NCI-H1048 (cell line): ENCODE results near the gene SEPTIN1.
"Not testable (repeated sequence)": the region's sequence is repeated elsewhere in the genome, so short reads cannot be mapped to it uniquely, and the experiment has no call there.

Source experiments
- DNase-seq: peaks from one replicate; lab custom pipeline; 2025; lab: John Stamatoyannopoulos, UW

The SEPTIN1 gene

DNA sequence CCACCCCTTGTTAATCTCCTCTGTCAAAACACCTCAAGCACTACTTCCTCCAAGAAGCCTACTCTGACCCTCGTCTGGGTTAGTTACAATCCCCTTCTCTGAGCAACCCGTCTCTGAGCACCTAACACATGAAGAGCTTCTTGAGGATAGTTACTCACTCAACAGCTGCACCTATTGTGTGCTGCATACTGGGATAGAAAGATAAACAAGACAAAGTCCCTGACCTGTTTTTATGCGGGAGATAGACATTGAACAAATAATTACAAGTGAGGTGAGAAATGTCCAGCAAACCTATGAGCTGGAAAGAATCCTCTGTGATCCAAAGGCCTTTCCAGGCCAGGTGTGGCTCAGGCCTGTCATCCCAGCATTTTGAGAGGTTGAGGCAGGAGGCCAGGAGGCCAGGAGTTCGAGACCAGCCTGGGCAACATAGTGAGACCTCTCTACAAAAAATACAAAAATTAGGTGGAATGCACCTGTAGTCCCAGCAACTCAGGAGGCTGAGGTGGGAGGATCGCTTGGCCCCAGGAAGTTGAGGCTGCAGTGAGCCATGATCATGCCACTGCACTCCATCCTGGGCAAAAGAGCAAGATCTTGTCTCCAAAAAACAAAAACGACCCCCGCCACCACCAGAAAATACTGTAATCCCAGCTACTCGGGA lies 19.5 kb upstream of the SEPTIN1 start:
- DNase-seq = no peak

DNA sequence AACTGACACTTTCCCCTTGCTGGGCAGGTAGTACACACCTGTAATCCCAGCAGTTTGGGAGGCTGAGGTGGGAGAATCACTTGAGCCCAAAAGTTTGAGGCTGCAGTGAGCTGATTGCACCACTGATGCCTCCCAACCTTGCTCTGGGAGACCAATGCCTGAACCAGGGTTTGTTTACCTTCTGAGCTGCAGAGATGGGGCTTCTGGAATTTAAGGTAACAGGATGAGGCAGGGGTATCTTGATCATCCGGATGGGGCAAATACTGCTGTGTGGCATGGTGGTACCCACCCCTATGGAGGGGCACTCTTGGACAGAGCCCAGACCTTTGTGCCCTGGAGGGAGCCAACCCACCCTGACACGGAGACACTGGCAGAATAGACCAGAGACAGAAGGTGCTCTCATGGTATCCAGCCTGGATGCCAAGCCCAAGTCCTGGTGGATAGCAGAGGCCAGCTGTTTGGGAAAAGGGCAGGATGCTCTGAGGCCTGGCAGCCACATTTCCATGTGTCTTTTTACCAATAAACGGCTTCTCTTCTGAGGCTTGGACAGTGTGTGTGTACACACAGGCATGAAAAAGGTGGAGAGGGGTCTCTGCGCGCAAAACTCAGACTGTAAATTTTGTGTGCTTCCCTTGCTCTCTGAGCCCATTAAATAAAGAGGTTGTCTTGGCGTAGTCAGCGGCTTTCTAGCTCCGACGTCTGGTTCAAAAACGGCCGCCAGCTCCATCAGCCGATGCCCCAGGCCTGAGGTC lies 17.2 kb upstream of the SEPTIN1 start:
- DNase-seq = no peak

DNA sequence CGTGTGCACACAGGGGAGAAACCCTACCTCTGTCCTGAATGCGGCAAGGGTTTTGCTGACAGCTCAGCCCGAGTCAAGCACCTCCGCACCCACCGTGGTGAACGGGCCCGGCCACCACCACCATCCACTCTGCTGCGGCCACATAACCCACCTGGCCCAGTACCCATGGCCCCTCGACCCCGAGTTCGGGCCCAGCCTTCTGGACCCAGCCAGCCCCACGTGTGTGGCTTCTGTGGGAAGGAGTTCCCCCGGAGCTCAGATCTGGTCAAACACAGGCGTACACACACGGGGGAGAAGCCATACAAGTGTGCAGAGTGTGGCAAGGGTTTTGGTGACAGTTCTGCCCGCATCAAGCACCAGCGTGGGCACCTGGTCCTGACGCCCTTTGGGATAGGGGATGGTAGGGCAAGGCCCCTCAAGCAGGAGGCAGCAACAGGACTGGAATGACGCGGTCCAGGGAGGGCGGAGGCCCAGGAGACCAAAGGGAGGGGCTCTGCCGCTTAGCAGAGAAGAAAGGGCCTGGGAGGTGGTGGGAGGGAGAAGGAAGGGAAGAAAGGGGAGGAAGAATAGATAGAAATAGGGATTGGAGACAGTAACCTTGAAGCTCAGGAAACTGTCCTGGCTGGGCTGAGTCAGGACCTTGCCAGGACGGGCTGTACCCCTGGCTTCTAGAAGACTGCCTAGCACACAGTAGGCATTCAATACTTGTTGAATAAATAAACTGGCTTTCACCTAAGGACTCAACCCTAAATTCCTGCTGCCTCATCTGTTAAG lies 16.5 kb upstream of the SEPTIN1 start:
- no peak for DNase-seq

DNA sequence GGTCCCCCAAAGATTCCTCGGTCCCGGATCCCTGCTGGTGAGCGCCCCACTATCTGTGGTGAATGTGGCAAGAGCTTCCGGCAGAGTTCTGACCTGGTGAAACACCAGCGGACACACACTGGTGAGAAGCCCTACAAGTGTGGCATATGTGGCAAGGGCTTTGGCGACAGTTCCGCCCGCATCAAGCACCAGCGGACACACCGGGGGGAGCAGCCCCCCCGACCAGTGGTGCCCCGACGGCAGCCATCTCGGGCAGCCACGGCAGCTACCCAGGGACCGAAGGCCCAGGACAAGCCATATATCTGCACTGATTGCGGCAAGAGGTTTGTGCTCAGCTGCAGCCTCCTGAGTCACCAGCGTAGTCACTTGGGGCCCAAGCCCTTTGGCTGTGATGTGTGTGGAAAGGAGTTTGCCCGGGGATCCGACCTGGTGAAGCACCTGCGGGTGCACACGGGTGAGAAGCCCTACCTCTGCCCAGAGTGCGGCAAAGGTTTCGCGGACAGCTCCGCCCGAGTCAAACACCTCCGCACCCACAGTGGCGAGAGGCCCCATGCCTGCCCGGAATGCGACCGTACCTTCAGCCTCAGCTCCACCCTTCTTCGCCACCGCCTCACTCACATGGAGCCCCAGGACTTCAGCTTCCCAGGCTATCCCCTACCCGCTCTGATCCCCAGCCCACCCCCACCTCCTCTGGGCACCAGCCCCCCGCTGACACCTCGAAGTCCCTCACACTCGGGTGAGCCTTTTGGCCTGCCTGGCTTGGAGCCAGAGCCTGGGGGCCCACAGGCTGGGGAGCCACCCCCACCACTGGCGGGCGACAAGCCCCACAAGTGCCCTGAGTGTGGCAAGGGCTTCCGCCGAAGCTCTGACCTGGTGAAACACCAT lies 15.7 kb upstream of the SEPTIN1 start:
- DNase-seq = no peak

DNA sequence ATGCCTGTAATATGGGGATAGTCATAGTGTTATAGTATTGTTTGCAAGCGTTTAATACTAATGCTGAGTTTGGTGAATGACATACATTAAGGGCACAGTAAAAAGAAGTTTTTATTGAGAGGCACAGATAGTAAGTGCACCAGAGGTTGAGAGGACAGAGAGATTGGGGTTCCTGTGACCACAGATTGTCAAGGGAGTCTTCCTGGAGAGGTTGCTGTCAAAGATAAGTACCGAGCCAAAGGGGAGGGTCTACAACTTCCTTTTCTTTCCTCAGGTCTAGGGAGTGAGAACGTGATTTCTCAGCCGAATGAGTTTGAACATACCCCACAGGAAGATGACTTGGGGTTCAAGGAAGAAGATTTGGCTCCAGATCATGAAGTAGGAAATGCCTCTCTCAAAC lies 14.7 kb upstream of the SEPTIN1 start:
- no peak for DNase-seq

DNA sequence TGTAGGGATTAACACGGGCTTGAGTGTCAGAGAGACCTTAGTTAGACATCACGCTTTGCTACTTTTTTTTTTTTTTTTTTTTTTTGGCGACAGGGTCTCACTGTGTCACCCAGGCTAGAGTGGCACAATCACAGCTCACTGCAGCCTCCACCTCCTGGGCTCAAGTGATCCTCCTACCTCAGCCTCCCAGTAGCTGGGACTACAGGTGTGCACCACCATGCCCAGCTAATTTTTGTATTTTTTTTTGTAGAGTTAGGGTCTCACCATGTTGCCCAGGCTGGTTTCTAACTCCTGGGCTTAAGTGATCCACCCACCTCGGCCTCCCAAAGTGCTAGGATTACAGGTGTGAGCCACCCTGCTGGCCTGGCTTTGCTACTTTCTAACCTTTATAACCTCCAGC lies 14.3 kb upstream of the SEPTIN1 start:
- not testable (repeated sequence) for DNase-seq

DNA sequence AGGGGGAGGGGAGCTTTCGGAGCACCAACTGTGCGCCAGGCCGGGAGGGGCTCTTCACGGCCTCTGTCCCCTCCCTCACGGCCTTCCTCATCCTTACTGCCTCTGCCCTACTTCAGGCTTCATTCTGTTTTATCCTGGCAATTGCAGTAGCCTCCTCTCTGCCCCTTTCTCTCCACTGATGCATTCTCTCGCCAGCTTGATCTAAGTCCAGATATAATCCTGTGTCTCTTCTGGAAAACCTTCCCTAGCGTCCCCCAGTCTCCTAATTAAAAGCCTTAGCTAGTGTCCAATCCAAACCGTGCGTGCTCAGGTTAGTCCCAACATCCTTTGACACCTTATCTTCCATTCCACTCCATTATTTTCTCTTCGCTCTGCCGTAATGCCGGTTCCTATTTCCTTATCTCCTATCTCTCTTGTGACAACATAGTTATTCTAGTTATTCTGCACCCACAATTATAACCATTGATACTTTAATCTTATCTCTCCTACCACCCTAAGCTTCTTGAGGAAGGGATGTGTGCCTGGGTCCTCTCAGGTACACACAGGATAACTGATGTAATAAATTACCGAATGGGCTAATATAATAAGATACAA lies 13.7 kb upstream of the SEPTIN1 start:
- DNase-seq = peak; percentile 16

DNA sequence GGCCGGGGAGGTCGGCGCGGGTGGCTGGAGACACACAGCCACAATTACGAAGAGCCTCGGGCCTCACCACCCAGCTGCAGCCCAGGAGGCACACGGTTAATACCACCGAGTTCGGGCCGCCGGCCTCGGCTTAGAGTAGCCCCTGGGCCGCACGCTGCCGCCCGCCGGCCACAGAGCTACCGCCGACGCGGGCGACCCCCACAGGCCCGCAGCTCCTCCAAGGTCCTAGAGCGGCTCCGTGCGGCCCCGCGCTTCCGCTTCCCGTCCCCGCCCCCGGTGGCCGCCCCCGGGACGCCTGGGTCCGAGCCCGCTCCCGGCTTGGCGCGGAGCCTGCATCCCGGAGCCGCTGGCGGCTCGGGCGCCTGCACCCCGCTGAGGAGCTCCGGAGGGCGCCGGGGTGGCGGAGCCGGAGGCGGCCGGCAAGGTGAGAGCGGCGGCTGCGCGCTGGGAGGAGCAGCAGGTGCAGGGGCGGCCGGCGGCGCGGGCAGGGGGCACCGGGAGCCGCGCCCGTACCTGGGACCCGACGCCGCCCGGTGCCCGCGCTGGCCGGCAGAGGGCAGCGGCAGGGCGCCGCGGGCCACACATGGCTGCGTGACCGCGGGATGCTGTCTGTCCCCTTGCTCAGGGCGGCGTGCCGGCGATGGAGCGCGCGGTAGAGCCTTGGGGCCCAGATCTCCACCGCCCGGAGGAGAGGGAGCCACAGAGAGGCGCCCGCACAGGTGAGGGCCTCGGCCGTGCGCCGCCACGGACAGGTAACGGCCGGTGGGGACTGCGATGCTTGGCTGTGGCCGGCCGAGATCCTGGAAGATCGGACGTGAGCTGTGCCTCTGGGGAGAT lies 13.0 kb upstream of the SEPTIN1 start, which contains the start of gene ZNF48:
Gene ZNF48, plus strand, starts transcription at position 266 of the 837 bp plus-strand sequence. Its CDS starts 375 bp downstream, at position 641.
- DNase-seq = peak; percentile 47

DNA sequence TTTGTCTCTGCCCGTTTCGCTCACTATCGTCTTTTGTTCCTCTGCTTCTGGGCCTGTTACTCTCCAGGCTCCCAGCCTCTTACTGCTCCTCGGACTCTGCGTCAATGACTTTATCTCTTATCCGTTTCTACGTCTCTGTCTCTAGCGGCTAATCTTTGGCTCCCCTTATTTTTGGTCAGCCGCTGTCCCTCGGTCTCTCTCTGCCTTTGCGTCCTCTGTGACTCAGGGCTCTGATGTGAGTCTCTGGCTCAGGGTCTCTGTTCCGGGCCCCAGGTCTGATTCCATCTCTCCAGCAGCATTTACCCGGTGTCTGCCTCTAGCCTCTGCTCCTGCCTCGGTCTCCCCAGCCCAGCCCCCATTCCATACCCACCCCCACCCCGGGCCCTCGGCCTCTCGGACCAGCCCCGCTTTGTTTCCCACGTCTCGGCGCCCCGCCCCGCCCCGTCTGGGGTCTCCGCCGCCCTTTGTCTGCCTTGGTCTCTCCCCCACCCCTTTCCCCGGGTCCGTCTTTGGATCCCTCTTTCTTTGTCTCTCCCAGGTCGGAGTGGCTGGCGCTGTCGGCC lies 12.3 kb upstream of the SEPTIN1 start:
- DNase-seq = no peak

DNA sequence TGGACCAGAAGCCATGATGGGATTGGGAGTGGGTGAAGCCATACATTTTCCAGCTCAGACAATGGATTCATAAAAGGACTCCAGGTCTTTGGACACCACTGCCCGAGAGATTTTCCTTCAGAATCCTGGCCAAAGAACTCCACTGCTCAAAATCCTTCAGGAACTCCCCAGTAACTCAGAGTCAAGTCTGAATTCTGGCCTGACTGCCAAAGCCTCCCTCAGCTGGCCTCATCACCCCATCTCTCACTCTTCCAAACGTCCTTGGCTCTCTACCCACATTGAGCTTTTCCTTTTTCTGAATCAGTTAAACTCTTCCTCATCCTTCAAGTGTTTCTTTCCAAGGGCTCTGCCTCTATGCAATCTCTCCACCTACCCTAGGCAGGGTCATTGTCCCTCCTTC lies 1.2 kb upstream of the SEPTIN1 start:
- DNase-seq = no peak

DNA sequence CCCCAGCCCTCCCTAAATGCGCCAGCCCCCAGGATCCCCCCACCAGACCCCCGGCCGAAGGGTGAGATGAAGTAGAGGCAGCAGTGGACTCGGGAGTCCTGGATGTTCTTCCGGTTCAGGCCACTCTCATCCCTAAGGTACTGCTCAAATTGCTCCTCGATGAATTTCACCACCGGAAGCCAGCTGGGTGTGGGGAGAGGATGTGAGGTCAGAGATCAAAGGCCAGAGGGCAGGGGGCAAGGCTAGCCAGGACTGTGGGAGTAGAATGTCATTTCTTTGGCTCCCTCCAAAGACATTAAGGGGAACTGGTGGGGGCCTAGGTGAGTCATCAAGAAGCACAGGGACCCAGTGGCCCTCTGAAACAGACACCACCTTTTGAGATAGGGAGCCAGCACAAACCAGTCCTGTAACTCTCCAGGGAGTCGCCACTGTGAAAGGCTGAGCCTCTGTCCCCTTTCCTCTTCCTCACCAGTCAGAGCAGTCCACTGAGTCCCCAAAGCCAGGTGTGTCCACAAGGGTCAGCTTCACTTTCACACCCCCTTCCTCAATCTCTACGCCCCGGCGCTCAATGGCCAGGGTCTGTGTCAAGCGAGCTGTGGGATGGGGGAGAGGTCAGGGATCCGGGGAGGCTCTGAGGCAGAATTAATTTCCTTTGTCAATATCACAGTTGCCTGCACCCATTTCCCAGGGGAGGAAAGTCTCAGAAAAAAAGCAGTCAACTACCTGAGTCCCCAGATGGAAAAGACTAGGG lies 895 bp downstream of the SEPTIN1 start:
- DNase-seq = no peak

DNA sequence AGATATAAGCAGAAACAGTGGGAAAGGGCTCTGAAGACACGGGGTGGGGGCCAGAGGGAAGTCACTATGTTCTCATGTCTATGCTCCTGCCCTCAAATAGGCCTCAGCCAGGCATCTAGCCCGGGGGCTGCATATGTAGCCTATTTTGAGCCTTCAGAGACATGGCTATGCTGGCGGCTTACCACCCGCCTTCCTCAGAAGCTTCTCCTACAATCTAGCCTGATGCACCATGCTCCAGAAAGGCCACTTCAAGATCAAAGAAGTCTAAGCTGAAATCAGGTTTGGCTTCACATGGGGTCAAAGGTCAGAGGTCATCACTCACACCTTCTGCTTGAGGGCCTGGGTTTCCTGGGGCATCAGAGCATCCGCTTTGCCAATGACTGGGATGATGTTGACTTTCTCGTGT lies 1.6 kb downstream of the SEPTIN1 start:
- no peak for DNase-seq

DNA sequence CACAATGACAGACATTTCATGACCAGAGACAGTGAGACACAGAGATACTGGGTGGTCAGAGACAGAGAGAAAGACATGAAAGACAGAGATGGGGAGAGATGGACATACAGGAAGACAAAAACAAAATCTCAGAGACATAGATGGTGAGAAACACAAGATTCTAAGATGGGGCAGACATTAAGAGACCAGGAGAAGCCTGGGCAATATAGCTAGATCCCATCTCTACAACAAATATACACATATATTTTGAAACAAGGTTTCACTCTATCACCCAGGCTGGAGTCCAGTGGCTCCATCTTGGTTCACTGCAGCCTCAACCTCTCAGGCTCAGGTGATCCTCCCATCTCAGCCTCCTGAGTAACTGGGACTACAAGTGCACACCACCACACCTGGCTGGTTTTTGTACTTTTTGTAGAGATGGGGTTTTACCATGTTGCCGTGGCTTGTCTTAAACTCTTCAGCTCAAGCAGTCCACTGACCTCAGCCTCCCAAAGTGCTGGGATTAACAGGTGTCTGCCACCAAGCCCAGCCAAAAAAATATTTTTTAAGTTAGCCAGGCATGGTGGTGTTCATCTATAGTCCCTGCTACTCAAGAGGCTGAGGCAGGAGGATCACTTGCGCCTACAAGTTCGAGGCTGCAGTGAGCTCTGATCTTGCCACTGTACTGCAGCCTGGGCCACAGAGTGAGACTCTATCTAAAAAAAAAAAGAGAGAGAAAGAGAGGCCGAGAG lies 2.1 kb downstream of the SEPTIN1 start:
- no peak for DNase-seq

DNA sequence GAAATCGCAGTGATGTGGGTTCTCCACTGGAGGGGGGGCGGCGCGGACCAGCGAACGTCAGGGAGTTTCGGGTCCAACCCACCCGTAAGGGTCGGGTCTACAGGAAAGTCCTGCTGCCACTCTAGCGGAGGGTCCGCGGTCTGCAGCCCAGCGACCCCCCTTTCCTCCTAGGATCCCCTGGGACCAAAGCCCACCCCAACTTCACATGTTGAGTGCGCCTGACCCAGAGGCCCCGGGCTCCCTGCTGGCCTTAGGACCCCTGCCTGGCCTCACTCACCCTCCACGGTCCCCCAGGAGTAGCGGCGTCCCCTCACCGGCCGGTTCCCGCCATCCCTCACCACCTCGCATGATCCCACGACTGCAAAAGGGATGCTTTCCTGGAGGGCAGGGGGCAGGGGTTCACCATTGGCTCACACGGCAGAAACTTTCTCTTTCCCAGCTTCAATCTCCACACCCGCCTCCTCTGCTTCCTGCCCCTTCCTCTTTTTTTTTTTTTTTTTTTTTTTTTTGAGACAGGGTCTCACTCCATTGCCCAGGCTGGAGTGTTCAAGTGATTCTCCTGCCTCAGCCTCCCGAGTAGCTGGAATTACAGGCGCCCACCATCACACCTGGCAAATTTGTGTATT lies 3.1 kb downstream of the SEPTIN1 start:
- no peak for DNase-seq

DNA sequence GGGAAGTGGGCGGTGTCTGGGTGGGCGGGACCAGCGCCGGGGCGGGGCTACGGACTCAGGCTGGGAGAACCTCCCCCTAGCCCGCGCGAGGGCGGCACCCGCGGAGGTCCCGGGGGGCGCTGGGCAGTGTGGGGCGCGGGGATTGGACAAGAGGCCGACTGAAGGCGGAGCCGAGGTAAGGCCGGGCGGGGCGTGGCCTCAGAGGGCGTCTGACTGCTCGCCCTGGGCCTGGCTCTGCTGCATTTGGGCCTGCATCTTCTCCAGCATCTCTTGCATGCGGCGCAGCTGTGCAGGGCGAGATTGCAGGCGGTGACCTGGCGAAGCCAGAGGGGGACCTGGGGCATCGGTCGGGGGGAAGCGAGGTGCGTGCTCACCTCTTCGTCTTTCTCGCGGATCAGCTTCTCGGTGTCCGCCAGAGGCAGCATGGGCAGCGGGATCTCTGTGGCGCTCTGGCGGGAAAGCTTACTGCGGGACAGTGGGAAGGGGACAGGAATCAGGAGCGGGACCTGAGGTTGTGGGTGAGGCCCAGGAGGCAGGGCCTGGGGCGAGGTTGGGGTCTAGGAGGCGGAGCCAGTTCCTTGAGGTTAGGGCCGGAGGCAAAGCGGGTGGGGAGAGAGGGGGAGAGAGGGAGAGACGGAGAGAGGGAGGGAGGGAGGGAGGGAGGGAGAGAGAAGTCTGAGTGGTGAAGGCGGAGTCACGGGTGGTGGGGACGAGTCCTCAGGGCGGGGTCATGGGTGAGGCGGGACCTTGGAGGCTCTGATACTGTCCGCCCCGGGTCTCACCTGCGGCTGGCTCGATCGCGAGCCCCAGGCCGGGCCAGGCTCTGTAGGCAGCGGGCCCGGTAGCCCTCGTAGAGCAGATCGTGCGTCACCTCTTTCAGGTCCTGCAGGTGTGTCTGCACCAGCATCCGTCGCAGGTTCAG lies 3.9 kb downstream of the SEPTIN1 start:
- DNase-seq = peak; percentile 91

DNA sequence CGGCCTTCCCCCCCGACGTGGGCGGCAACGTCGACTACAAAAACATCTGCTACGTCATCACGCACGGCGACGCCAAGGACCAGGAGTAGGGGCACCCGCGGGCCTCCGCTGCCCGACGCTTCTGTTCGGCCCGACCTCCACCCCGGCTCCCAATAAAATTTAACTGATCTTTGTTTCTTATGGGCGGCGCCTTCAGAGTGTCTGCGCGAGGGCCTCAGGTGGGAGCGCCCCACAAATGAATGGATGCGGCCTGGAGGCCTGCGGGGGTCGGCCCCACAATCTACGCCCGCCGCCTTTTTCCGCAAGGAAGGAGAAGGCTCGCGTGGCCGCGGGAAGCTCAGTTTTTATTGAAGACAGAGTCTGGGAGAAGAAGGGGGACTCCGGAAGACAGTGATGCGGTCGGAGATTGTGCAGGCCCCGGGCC lies 4.5 kb downstream of the SEPTIN1 start:
- DNase-seq = peak; percentile 46
